GM12872 (cell line): ENCODE measurements around the gene NOP16.

Experiments used
- CTCF ChIP-seq: IDR thresholded peaks from 3 replicates; pipeline ENCODE4 v1.5.1; 2011; ENCODE audit warnings: low read depth, mild to moderate bottlenecking, low read length, moderate library complexity; ENCODE audit not compliant: insufficient read depth

NOP16 gene

GRCh38 chr5:176342766-176343458, 45.5 kb downstream of the NOP16 start:
- TF ChIP-seq CTCF: no peak

GRCh38 chr5:176342158-176342483, 46.3 kb downstream of the NOP16 start:
- TF ChIP-seq CTCF: no peak

- TF ChIP-seq CTCF: no peak
These were observed 46.9 kb downstream of the NOP16 start for GRCh38 chr5:176341325-176342157.

GRCh38 chr5:176339304-176339703, 49.1 kb downstream of the NOP16 start:
- no peak for TF ChIP-seq CTCF

GRCh38 chr5:176337913-176338312, 50.5 kb downstream of the NOP16 start:
- no peak for TF ChIP-seq CTCF

- no peak for TF ChIP-seq CTCF
These were observed 54.2 kb downstream of the NOP16 start for GRCh38 chr5:176334031-176334770.
